Measurements from ENCODE around the gene PTP4A1. TPM values are rescaled to one million over a fixed set of nuclear protein-coding genes. Genes with fewer than 3 reads are reported as not detected.

Gene PTP4A1
- total RNA-seq, 1 experiment from 2014 or later = 71.0 TPM

DNA sequence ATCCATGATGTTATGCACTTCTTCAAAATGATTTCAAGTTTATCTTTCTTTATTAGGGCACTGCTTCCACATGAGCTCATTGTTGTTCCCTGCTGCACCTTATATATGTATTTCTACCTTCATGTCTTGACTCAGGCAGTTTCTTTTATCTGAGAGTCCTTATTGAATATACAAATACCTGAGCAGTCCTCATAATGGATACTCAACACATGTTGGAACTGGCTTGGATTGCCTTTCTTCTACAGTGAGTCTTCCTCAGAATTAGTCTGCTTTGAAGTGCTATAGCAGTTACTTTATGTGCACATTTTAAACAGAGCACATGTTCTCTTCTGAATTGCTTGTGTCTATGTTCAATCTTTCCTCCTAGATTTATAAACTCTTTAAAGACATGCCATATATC lies 45.3 kb upstream of the PTP4A1 start:
- no peak for ATAC-seq
- Histone ChIP-seq H3K27me3 (ENCODE audit: control insufficient read depth, insufficient read depth, low read length) (no peaks in the 10 kb centered on the region), H3K27ac (ENCODE audit: low read length) (no peak overlapping the region), H3K9me3 (ENCODE audit: control insufficient read depth, insufficient read depth, low read depth, low read length) (no peaks in the 10 kb centered on the region), H3K4me3 (ENCODE audit: low read depth in 2 of 2, low read length in 2 of 2) (no peak overlapping the region), H3K4me1 (ENCODE audit: control insufficient read depth, insufficient read depth, low read length) (no peaks in the 10 kb centered on the region), H3K36me3 (ENCODE audit: control insufficient read depth, insufficient read depth, low read length) (no peaks in the 10 kb centered on the region)
- in situ Hi-C loops (cut with HindIII; ENCODE audit: low pct_unique_long_range_greater_than_20kb, low sequenced_read_pairs) = loop anchor here (5.0 kb wide), 1 partner anchor 45 kb away; the partner anchor contains the start of genes LOC128125822 and PTP4A1
- CTCF ChIA-PET = interaction anchor here (0.7 kb wide), 1 partner anchor 17 kb away, joined by 6 read pairs; no protein-coding TSS in a partner anchor
- no peak for TF ChIP-seq POLR2AphosphoS5 (IDR thresholded peaks at IDR 0.05; ENCODE audit: low read depth, low read length)
- TF ChIP-seq, protein P1, sequence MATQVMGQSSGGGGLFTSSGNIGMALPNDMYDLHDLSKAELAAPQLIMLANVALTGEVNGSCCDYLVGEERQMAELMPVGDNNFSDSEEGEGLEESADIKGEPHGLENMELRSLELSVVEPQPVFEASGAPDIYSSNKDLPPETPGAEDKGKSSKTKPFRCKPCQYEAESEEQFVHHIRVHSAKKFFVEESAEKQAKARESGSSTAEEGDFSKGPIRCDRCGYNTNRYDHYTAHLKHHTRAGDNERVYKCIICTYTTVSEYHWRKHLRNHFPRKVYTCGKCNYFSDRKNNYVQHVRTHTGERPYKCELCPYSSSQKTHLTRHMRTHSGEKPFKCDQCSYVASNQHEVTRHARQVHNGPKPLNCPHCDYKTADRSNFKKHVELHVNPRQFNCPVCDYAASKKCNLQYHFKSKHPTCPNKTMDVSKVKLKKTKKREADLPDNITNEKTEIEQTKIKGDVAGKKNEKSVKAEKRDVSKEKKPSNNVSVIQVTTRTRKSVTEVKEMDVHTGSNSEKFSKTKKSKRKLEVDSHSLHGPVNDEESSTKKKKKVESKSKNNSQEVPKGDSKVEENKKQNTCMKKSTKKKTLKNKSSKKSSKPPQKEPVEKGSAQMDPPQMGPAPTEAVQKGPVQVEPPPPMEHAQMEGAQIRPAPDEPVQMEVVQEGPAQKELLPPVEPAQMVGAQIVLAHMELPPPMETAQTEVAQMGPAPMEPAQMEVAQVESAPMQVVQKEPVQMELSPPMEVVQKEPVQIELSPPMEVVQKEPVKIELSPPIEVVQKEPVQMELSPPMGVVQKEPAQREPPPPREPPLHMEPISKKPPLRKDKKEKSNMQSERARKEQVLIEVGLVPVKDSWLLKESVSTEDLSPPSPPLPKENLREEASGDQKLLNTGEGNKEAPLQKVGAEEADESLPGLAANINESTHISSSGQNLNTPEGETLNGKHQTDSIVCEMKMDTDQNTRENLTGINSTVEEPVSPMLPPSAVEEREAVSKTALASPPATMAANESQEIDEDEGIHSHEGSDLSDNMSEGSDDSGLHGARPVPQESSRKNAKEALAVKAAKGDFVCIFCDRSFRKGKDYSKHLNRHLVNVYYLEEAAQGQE (IDR thresholded peaks at IDR 0.05; ENCODE audit: insufficient read depth in 1 of 2, low read depth in 2 of 2, low read length in 1 of 2) = no peak
- no TSS peak for BruUV-seq (replicated peaks)
- DNase-seq (ENCODE audit: low read depth, low spot score) = no peak
- POLR2A ChIA-PET = no interaction called here
- intact Hi-C loops (cut with micrococcal nuclease; ENCODE audit: unreplicated experiment) = no loop called here

DNA sequence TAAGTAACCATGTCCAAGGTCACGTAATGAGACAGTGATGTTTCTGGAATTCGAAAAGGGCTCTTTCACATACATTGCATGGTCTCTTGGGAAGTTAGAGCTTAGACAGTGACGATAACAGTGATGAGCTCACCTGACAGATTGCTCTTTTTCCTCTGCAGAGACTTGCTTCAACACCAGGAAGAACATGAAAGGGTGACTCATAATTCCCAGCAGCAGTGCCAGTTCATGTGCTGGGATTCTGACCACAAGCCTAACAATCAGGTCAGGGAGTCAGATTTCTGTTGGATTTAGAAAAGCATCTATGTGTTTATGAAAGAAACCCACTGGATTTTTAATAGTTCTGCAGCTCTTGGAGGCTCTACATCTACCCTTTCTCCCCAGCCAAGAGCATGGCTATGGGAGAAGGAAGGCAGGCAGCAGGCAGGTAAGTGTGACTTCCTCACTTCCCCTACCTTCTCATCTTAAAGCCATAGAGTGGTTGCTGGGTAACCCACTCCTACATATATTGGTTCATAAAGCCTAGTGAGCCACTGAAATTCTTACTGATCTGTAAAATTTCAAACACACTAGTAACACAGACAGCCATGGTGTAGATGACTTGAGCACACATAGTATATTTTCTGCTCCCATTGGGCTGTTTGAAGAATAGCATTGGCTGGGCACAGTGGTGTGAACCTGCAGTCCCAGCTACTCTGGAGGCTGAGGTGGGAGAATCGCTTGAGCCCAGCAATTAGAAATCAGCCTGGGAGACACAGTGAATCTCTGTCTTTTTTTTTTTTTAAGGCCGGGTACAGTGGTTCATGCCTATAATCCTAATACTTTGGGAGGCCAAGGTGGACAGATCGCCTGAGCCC lies 44.4 kb upstream of the PTP4A1 start:
- H3K27me3 ChIP-seq (ENCODE audit: control insufficient read depth, insufficient read depth, low read length) = no peaks in the 10 kb centered on the region
- ChIA-PET CTCF (no interaction called here), POLR2A (interaction anchor here (0.7 kb wide), 1 partner anchor 122 kb away, joined by 4 read pairs; no protein-coding TSS in a partner anchor)
- intact Hi-C loops (cut with micrococcal nuclease; ENCODE audit: unreplicated experiment) (no loop called here), in situ Hi-C loops (cut with HindIII; ENCODE audit: low pct_unique_long_range_greater_than_20kb, low sequenced_read_pairs) (loop anchor here (5.0 kb wide), 1 partner anchor 44 kb away; the partner anchor contains the start of genes LOC128125822 and PTP4A1)
- no peaks in the 10 kb centered on the region for H3K9me3 ChIP-seq (ENCODE audit: control insufficient read depth, insufficient read depth, low read depth, low read length)
- no peak overlapping the region for H3K4me3 ChIP-seq (ENCODE audit: low read depth in 2 of 2, low read length in 2 of 2)
- TF ChIP-seq POLR2AphosphoS5 (IDR thresholded peaks at IDR 0.05; ENCODE audit: low read depth, low read length) (no peak), TCF7L2 (IDR thresholded peaks at IDR 0.05; ENCODE audit: low read depth, low read length) (no peak), SIN3A (IDR thresholded peaks at IDR 0.05; ENCODE audit: borderline replicate concordance, insufficient read depth, low read depth, low read length) (no peak)
- TF ChIP-seq, protein P2, sequence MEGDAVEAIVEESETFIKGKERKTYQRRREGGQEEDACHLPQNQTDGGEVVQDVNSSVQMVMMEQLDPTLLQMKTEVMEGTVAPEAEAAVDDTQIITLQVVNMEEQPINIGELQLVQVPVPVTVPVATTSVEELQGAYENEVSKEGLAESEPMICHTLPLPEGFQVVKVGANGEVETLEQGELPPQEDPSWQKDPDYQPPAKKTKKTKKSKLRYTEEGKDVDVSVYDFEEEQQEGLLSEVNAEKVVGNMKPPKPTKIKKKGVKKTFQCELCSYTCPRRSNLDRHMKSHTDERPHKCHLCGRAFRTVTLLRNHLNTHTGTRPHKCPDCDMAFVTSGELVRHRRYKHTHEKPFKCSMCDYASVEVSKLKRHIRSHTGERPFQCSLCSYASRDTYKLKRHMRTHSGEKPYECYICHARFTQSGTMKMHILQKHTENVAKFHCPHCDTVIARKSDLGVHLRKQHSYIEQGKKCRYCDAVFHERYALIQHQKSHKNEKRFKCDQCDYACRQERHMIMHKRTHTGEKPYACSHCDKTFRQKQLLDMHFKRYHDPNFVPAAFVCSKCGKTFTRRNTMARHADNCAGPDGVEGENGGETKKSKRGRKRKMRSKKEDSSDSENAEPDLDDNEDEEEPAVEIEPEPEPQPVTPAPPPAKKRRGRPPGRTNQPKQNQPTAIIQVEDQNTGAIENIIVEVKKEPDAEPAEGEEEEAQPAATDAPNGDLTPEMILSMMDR (IDR thresholded peaks at IDR 0.05) = no peak; the same call in 1 of the 2 replicates
- TF ChIP-seq, protein P1 (IDR thresholded peaks at IDR 0.05; ENCODE audit: insufficient read depth in 1 of 2, low read depth in 2 of 2, low read length in 1 of 2) = no peak
- no peak for ATAC-seq
- H3K4me1 ChIP-seq (ENCODE audit: control insufficient read depth, insufficient read depth, low read length) = no peaks in the 10 kb centered on the region
- no peaks in the 10 kb centered on the region for H3K36me3 ChIP-seq (ENCODE audit: control insufficient read depth, insufficient read depth, low read length)
- peak; percentile 87 for DNase-seq (ENCODE audit: low read depth, low spot score)
- no TSS peak for BruUV-seq (replicated peaks)
- no peak overlapping the region for H3K27ac ChIP-seq (ENCODE audit: low read length)

All from Panc1 (cell line).